Measurements from ENCODE around the gene MST1.

Gene MST1

GRCh38 chr3:49639551-49639950 lies 49.7 kb downstream of the MST1 start:
- DNase-seq (ENCODE audit: insufficient read length, low spot score): no peak
- FAIRE-seq: no peak

GRCh38 chr3:49638445-49638844 lies 50.8 kb downstream of the MST1 start:
- FAIRE-seq (no peak), DNase-seq (ENCODE audit: insufficient read length, low spot score) (peak; percentile 46)

- DNase-seq (ENCODE audit: insufficient read length, low spot score) (no peak), FAIRE-seq (no peak)
Observed at GRCh38 chr3:49636883-49637609, 52.2 kb downstream of the MST1 start.

- FAIRE-seq (no peak), DNase-seq (ENCODE audit: insufficient read length, low spot score) (no peak)
Observed at GRCh38 chr3:49634736-49635135, 54.5 kb downstream of the MST1 start.

All from HTR-8/SVneo (cell line).